NCI-H2171 (cell line): ENCODE data around the gene GRIP2.

Source experiments
- DNase-seq: peaks from one replicate; lab custom pipeline; 2025; lab: John Stamatoyannopoulos, UW

Gene GRIP2

GRCh38 chr3:14538451-14539088 lies 1.6 kb downstream of the GRIP2 start:
- DNase-seq, result no peak

DNA sequence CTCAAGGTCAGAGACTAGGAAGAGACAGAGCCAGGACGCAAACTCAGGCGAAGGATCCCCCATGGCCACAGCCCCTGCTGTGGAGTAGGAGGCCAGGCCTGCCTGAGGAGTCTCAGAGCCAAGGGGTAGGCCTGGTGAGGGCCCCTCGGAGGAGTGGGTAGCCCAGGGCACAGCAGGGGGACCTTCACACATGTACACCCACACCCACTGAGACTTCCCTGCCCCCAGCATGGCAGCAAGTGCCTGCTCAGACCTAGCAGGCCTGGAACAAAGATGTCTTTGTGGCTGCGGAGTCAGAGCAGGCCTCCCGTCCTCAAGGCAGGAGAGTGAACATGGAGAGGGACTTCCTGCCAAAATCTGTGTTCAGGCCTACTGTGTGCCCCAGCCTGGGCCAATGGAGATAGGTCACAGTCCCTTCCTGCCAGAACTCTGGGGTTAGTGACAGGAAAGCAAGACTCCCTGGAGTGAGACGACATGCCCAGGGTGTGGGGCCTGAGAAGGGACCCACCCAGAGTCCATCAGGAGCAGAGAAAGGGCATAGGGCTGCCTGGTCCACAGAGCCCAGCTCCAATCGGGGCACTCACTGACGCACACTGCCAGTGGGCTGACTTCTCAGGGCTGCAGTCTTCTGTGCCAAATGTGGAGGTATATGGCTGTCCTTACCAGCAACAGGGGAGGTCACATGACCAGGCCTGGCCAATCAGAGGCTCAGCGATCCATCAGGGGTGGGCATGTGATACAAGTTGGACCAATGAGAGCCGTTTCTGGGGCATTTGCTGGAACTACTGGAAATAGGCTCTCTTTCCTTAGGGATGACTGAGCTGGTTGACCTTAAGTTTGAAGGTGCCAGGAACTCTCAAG lies 2.3 kb downstream of the GRIP2 start:
- DNase-seq, result no peak

DNA sequence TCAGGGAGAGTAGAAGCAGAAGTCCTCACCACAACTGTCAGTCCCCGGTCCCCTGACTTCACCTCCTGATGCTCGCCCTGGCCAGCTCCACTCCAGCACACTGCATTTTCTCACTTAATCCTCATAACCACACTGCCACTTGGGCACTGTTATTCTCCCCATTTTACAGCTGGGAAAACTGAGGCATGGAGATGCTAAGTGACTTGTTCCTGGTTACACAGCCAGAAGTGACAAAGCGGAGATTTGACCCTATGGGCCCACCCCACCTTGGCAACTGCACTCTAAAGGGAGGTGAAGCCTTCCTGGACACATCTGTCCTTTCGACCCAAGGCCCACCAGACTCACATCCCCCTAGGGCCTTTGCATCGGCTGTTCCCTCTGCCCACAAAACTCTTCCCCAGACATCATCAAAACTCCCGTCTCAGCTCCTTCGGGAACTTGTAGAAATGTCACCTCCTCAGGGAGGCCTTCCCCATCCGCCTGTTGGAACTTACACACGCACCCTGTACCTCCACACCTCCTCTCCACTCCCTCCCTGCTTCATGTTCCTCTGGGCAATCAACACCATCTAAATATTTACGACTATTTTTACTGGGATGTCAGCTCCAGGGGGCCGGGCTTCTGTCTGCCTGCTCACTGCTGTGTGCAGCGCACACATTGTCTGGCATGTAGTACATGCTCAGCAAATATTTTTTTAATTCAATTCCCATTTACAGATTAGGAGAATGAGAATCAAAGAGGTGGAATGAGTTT lies 3.1 kb downstream of the GRIP2 start:
- DNase-seq, result no peak

- no peak for DNase-seq
Observed at GRCh38 chr3:14536055-14536815, 3.9 kb downstream of the GRIP2 start.

DNA sequence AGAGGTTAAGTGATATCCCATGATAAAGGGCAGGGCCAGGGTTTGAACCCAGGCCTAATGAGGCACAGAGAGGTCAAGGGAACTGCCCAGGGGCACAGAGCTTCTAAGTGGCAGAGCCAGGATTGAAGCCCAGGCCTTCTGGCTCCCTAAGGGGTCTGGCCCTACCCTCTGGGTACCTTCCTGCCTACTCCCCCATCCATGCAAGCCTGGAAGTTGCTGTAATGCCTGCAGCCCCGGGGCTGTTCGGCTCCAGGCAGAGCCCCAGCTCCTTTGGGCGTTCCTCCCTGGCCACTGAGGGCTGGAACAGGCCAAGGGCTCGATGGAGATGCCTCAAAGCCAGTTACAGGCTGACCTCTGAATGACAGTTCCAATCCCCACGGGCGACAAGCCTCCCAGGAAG lies 4.5 kb downstream of the GRIP2 start:
- DNase-seq, result no peak

DNA sequence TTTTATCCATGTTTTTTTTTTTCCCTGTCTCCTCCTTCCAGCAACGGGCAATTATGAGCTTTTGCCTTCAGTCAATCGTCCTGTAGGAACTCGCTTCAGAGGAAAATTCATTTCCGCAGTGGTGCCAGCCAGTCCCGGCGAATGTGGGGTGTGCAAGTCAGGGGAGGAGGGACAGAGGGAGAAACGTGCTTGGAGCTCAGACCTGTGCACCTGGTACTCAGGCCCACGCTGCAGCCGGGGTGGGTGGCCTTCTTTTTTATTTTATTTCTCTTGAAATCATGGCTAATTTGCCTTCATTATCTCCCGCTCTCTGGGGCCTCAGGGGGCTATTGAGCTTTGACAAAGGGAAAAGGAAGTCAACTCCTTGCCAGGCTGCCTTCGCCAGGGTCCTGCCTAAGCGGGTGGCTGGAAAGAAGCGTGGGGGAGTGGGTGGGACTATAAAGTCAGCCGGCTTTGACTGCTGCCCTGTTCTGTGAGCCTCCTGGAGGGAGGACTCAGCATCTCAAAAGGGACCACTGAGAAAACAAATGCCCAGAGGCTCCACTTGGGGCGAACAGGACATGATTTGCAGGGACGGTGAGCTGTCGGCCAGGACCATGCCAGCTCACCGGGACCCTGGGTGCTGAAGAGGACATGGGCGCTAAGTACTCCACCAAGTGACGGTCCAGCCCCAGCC lies 5.5 kb downstream of the GRIP2 start:
- no peak for DNase-seq

- DNase-seq, result no peak
Observed at GRCh38 chr3:14533457-14533958, 6.6 kb downstream of the GRIP2 start.

DNA sequence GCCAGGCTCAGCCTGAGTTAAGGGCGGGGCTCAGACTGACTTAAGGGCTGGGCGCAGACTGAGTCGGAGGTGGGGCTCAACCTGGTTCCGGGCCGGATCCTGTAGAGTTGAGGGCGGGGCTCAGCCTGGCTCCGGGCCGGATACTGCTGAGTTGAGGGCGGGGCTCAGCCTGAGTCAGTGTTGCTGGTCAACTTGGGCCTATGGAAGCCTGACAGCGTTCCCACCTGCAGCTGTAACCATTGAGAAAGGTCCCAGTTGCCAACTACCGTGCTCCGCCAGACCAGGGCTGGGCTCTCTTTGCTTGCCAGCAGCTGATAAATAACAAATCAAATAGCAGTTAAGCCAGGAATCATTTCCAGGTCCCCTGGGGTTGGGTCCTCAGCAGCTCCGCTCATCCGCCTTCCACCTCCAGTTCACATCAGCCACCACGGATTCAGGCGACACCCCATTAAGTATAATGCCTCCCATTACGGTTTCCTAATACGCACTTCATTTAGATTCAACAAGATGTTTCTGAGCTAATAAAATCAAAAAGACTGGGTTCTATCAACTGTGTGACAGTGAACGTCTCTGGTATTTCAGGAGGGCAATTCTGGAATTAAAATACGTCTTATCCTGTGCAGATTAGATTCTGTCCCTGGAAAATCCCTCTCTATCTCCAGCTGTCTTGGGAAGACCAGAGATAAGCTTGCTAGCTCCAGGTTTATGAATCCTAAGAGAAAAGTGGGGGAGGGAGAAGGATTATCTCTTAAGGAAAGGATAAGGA lies 7.3 kb downstream of the GRIP2 start:
- no peak for DNase-seq

DNA sequence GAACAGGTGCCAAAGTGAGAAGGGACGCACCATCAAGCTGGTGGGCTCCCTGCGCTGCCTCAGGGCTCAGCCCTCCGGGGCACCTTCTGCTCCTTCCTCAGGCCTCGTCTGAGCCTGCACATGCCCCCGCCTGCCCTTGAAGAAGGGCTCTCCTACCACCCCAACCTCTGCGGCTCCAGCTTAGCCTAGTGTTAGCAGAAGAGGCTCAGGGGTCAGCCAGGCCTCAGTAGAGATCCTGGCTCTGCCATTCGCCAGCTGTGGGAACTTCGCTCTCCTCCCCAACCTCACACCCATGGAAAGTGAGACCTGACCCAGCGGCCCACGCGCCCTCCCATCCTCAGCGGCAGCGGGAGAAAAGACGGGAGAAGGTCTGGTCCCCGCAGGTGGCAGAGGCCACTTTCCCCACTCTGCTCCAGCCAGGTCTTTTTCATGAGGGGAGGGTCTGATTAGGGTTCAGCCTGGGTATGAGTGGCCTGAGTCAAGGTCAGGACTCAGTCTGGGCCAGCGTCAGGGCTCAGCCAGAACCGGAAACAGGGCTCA lies 8.2 kb downstream of the GRIP2 start:
- no peak for DNase-seq

DNA sequence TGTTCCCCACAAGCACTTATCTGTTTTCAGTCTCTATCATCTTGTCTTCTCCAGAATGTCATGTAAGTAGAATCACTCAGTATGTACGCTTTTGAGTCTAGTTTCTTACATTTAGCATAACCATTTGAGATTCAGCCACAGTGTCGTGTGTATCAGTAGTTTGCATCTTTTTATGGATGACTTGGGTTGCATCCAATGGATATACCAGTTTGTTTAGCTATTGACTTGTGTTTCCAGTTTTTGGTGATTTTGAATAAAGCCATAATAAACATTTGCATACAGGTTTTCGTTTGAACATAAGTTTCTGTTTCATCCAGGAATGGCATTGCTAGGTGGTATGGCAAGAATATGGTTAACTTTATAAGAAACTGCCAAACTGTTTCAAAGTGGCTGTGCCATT lies 12.1 kb downstream of the GRIP2 start:
- no peak for DNase-seq

DNA sequence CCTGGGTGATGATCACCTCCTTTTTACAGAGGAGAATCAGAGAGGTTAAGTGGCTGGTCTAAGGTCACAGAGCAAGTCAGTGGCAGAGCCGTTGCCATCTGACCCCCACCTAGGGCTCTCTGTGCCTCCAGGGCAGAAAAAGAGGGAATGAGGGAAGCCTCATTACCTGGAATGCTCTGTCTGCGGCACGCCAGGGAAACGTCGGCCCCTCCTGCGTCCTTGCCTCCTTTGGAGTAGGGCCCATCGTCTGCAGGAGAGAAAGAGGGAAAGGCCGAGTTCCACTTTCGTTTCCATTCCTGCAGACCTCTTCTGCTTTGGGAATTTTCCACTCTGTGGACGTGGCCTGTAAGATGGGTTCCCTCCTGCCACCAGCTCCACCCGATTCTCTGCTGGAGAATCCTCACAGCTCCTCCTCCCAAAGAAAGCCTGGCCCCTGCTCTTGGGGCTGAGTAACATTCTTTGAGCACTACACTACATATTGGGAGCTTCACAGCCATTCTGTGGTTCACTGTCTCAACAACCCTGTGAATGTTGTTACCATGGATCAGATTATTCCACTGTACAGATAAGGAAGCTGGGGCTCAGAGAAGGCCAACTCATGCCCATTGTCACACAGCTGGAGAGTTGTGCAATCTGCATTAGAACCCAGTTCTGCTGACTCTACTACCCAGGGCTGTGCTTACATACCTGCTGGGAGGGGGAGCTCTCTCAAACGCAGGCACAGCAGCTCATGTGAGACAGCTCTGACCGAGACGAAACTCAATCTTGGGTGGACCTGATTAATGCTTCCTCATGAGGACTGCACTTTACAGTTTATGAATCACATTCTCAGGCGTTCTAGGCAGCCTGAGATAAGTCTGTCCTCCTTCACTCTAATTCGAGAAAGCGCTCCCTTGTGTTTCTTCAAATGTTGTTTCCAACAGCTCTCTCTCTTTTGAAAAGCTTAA lies 14.2 kb downstream of the GRIP2 start:
- no peak for DNase-seq

DNA sequence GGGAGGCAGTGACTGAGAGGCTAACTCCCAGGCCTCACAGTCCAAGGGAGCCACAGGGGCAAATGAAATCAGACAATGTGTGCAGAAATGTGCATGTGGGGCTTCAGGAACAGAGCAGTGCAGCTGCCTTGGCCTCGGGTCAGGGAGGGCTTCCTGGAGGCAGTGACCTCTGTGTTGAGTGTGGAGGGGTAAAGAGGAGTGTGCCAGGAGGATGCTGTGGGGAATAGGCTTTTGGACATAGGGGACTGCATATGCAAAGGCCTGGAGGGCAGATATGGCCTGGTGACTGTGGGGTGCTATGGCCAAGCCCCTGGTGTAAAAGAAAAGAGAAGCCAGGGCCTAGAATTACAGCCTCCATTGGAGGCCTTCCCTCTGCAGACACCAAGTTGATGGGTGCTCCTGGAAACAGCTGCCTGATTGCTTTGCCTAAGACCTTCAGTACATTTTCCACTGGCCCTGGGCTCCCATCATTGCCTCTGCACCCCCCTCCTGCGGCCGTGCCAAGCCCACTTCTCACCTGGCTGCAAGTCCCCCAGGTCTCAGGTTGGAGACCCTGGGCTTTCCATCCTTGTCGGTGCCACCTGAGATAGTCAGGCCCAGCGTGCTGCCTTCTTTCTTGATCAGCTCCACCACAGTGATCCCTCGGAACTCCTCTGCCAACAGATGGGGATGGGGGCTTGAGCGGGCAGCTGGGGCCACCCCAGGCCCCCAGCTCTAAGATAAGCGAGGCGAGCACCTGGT lies 15.1 kb downstream of the GRIP2 start:
- DNase-seq, result no peak

DNA sequence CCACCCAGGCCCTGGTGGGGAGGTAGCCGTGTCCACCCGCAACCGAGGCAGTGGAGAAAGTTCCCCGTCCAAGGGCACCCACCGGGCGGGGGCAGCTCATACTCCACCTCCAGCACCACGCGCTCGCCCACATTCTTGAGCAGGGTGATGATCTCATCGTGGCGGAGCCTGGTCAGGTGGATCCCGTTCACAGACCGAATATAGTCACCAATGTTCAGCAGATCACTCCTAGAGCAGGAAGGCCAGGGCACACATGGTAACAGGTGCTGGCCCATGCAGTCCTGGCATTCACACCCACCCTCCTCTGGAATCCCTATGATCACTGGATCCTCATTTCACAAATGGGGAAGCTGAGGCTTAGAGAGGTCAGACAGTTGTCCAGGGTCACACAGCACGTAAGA lies 15.8 kb downstream of the GRIP2 start:
- no peak for DNase-seq

DNA sequence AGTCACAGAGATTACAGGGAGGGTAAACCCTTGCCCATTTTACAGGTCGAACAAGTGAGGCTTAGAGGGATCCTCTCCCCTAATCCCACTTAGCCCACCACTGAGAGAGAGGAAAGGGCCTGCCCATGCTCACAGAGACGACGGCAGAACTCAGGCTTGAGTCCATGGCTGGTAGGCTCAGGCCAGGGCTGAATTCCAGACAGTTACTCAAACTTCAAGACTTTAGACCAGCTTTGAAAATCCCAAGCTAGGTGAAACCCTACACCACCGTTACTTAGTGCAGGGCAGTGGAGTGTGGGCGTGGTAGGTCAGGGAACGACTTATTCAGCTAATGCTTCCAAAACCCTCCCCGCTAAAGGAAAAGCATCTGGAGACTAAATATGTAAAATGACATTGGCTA lies 16.4 kb downstream of the GRIP2 start:
- no peak for DNase-seq

DNA sequence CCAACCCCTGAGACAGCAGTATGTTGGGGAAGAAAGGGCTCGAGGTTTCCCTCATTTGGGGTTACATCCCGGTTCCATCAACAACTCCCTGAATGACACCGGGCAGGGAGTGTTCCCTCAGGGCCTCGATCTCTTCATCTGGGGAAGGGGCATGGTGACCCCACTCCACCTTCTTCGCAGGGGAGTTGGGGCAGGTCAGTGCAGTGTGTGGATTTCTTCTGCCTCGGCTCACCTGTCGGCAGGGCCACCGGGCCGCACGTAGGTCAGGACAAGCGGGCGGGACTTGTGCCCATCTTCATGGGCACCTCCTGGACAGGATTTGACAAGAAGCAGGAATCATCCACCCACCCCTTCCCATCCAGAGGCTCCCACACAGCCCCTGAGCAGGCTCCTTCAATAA lies 17.4 kb downstream of the GRIP2 start:
- no peak for DNase-seq

GRCh38 chr3:14522129-14522691 lies 17.9 kb downstream of the GRIP2 start:
- no peak for DNase-seq

DNA sequence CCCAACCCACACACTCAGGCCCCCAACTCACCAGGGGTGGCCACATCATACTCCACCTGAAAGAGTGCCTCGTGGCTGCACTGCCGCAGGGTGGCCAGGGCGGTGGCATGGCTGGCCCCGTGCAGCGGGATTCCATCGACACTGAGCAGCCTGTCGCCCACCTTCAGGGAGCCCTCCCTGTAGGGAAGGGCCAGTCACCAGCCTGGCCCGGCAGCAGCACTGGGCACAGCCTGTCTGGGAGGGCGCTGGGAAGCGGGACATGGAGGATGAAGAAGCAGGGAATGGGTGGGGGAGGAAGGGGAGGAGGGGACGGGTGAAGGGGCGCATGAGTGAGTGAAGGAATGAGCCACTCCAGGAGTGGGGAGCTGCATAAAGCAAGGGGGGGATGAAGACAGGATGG lies 18.5 kb downstream of the GRIP2 start:
- DNase-seq, result no peak

DNA sequence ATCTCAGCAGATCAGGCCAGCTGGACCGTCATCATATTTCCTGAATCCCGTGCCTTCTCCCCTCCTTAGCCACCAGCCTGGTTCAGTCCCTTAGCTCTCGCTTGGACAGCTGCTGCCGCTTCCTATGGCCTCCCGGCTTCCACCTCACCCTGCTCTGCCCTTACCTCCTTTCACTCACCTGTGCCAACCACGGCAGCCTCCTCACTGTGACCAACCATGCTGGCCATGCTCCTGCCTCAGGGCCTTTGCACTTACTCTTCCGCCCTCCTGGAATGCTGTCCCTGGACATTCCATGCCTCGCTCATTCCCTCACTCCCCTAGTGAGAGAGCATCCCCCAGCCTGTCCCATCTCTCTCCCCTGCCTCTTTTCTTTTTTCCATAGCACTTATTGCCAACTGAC lies 19.2 kb downstream of the GRIP2 start:
- no peak for DNase-seq
